Chondrocyte (in vitro differentiated cells): ENCODE results near the gene ZNF132. TPM values are rescaled to one million over a fixed set of nuclear protein-coding genes. Genes with fewer than 3 reads are reported as not detected.

Experiments used
- DNase-seq: peaks from one replicate; pipeline ENCODE4 v3.0.0; 2021; ENCODE audit warnings: mixed read lengths, low spot score
- H3K27ac Mint-ChIP-seq: one replicate; pipeline ENCODE4 v1.8.0; 2021; ENCODE audit warnings: mild to moderate bottlenecking, moderate library complexity, mixed read lengths; ENCODE audit not compliant: unreplicated experiment
- H3K27me3 Mint-ChIP-seq: 2 replicates; pipeline ENCODE4 v1.8.0; 2021; ENCODE audit warnings: low read depth, mixed read lengths
- H3K36me3 Mint-ChIP-seq: 2 replicates; pipeline ENCODE4 v1.8.0; 2021; ENCODE audit warnings: low read depth, mixed read lengths
- H3K4me1 Mint-ChIP-seq: 2 replicates; pipeline ENCODE4 v1.8.0; 2021; ENCODE audit warnings: low read depth, mild to moderate bottlenecking, mixed read lengths
- H3K4me3 Mint-ChIP-seq: one replicate; pipeline ENCODE4 v1.8.0; 2021; ENCODE audit warnings: mild to moderate bottlenecking, moderate library complexity, mixed read lengths; ENCODE audit not compliant: unreplicated experiment
- H3K9me3 Mint-ChIP-seq: 2 replicates; pipeline ENCODE4 v1.8.0; 2021; ENCODE audit warnings: low read depth, mixed read lengths
- CTCF ChIP-seq: fragments of 200-600 bp; sonication (generic); IDR thresholded peaks from 2 replicates; pipeline ENCODE4 v1.5.0; 2021; ENCODE audit warnings: antibody characterized with exemption, mild to moderate bottlenecking, moderate library complexity
- total RNA-seq: library from RNA; stranded (reverse); gene quantifications from 3 replicates; pipeline ENCODE4 v1.2.1, GENCODE V29; 2021

The ZNF132 gene
- total RNA-seq, 1 donor from 2014 or later, result 1.8 TPM

GRCh38 chr19:58476498-58477015, 36.6 kb upstream of the ZNF132 start:
- no peak for DNase-seq
- Mint-ChIP-seq H3K36me3 (peaks cover 2% of the 10 kb centered on the region), H3K9me3 (no peaks in the 10 kb centered on the region), H3K4me3 (peak overlapping the region; percentile 86), H3K27ac (peak overlapping the region; percentile 85), H3K27me3 (no peaks in the 10 kb centered on the region), H3K4me1 (peaks cover 24% of the 10 kb centered on the region)
- no peak for TF ChIP-seq CTCF

- Mint-ChIP-seq H3K36me3 (peaks cover under 1% of the 10 kb centered on the region), H3K9me3 (no peaks in the 10 kb centered on the region), H3K4me1 (peaks cover 24% of the 10 kb centered on the region), H3K4me3 (peak within 1 kb of the TSS; percentile 86), H3K27me3 (no peaks in the 10 kb centered on the region), H3K27ac (peak within 1 kb of the TSS; percentile 96)
- peak; percentile 22 for TF ChIP-seq CTCF
- DNase-seq, result no peak
These were observed 36.0 kb upstream of the ZNF132 start, which contains the start of gene ZNF446 for GRCh38 chr19:58475714-58476497. ZNF446 (plus strand) TSS chr19:58476352; CDS start chr19:58477219, 867 bp downstream.

GRCh38 chr19:58474997-58475713, 35.2 kb upstream of the ZNF132 start:
- H3K4me1 Mint-ChIP-seq, result peaks cover 24% of the 10 kb centered on the region
- H3K27me3 Mint-ChIP-seq, result no peaks in the 10 kb centered on the region
- peak overlapping the region; percentile 96 for H3K27ac Mint-ChIP-seq
- no peak for DNase-seq
- H3K36me3 Mint-ChIP-seq, result peaks cover 3% of the 10 kb centered on the region
- H3K4me3 Mint-ChIP-seq, result peak overlapping the region; percentile 86
- H3K9me3 Mint-ChIP-seq, result no peaks in the 10 kb centered on the region
- no peak for TF ChIP-seq CTCF

- DNase-seq, result no peak
- Mint-ChIP-seq H3K4me1 (peaks cover 24% of the 10 kb centered on the region), H3K27ac (peak overlapping the region; percentile 96), H3K27me3 (no peaks in the 10 kb centered on the region), H3K4me3 (no peak overlapping the region), H3K36me3 (peaks cover 3% of the 10 kb centered on the region), H3K9me3 (no peaks in the 10 kb centered on the region)
- no peak for TF ChIP-seq CTCF
These were observed 34.5 kb upstream of the ZNF132 start for GRCh38 chr19:58474291-58474996.

- peaks cover 25% of the 10 kb centered on the region for H3K4me1 Mint-ChIP-seq
- H3K4me3 Mint-ChIP-seq, result no peak overlapping the region
- H3K27me3 Mint-ChIP-seq, result no peaks in the 10 kb centered on the region
- TF ChIP-seq CTCF, result no peak
- H3K36me3 Mint-ChIP-seq, result peaks cover 3% of the 10 kb centered on the region
- no peak for DNase-seq
- peak overlapping the region; percentile 96 for H3K27ac Mint-ChIP-seq
- no peaks in the 10 kb centered on the region for H3K9me3 Mint-ChIP-seq
These were observed 33.8 kb upstream of the ZNF132 start for GRCh38 chr19:58473775-58474174.
